ENCODE measurements around the gene SCYL1. TPM values are rescaled to one million over a fixed set of nuclear protein-coding genes. Genes with fewer than 3 reads are reported as not detected.

The SCYL1 gene
- total and polyA plus RNA-seq, 2 of the 4 experiments (the other 2 are of a cell fraction) = 96.4 to 150 TPM

- no peak for TF ChIP-seq ELK1 (IDR thresholded peaks at IDR 0.05; ENCODE audit: borderline replicate concordance, low read depth, low read length)
- no peak for TF ChIP-seq MXI1 (IDR thresholded peaks at IDR 0.05; ENCODE audit: borderline replicate concordance, low read depth, low read length)
Observed at GRCh38 chr11:65488273-65489034, 36.4 kb upstream of the SCYL1 start (continued).

Measured in IMR-90 (cell line).